ENCODE results near the gene SPHK2.

Gene SPHK2

GRCh38 chr19:48641850-48642249 lies 22.5 kb downstream of the SPHK2 start:
- DNase-seq (ENCODE audit: low spot score), result no peak
- TF ChIP-seq CTCF (IDR thresholded peaks at IDR 0.05; ENCODE audit: extremely low read depth, missing control alignments), result no peak

- DNase-seq (ENCODE audit: low spot score), result no peak
- TF ChIP-seq CTCF (IDR thresholded peaks at IDR 0.05; ENCODE audit: extremely low read depth, missing control alignments), result no peak
Observed at GRCh38 chr19:48642862-48643261, 23.6 kb downstream of the SPHK2 start.

GRCh38 chr19:48644355-48644754 lies 25.0 kb downstream of the SPHK2 start:
- no peak for DNase-seq (ENCODE audit: low spot score)
- no peak for TF ChIP-seq CTCF (IDR thresholded peaks at IDR 0.05; ENCODE audit: extremely low read depth, missing control alignments)

GRCh38 chr19:48644839-48645619 lies 25.7 kb downstream of the SPHK2 start:
- TF ChIP-seq CTCF (IDR thresholded peaks at IDR 0.05; ENCODE audit: extremely low read depth, missing control alignments), result no peak
- DNase-seq (ENCODE audit: low spot score), result peak; percentile 79

GRCh38 chr19:48645620-48646000 lies 26.3 kb downstream of the SPHK2 start:
- DNase-seq (ENCODE audit: low spot score), result peak; percentile 13

GRCh38 chr19:48646001-48646721 lies 26.9 kb downstream of the SPHK2 start, which contains the start of gene CA11:
CA11 (minus strand) TSS chr19:48646187; CDS start chr19:48645632, 555 bp downstream.
- peak; percentile 86 for TF ChIP-seq CTCF (IDR thresholded peaks at IDR 0.05; ENCODE audit: extremely low read depth, missing control alignments)
- peak; percentile 92 for DNase-seq (ENCODE audit: low spot score)

More at GRCh38 chr19:48645620-48646000, 26.3 kb downstream of the SPHK2 start:
- TF ChIP-seq CTCF (IDR thresholded peaks at IDR 0.05; ENCODE audit: extremely low read depth, missing control alignments), result no peak

GRCh38 chr19:48646722-48647216 lies 27.5 kb downstream of the SPHK2 start:
- TF ChIP-seq CTCF (IDR thresholded peaks at IDR 0.05; ENCODE audit: extremely low read depth, missing control alignments), result no peak
- no peak for DNase-seq (ENCODE audit: low spot score)
